K562 (cell line): ENCODE results near the gene GTPBP6. TPM values are rescaled to one million over a fixed set of nuclear protein-coding genes. Genes with fewer than 3 reads are reported as not detected.

Source experiments
- ATAC-seq: fragments of 200-7000 bp; cut with Tn5 transposase; 3 replicates; pipeline ENCODE4 v1.9.1; 2020; ENCODE audit warnings: moderate library complexity
- BruUV-seq: library from RNA; stranded (reverse); fragments of 400-500 nt; replicated peaks from 2 replicates; lab custom pipeline; 2021; lab: Mats Ljungman, UMichigan
- CTCF ChIA-PET: fragments of 300-600 bp; formaldehyde crosslinking; extraction: SDS; loops from one replicate; lab custom pipeline; 2021; ENCODE audit warnings: low intra/inter-chr PET ratio; lab: Yijun Ruan, JAX
- POLR2A ChIA-PET: fragments of 300-600, 350-650 bp; sonication (Branson Sonifier 250); formaldehyde crosslinking; extraction: SDS; loops from one replicate; lab custom pipeline; 2021; ENCODE audit warnings: antibody characterized with exemption, inconsistent platforms; lab: Yijun Ruan, JAX
- DNase-seq, 4 experiments: peaks; one replicate each; pipeline versions ENCODE4 v3.0.0 to v3.0.0-alpha.2; 2011 to 2018; ENCODE audit warnings: low spot score in 3 of 4, mixed read lengths in 3 of 4; ENCODE audit errors: extremely low read depth in 1 of 4
- FAIRE-seq: peaks from 2 replicates; lab custom pipeline; 2011; peaks lifted over from hg19 to GRCh38; lab: Jason Lieb, UNC
- H2AFZ ChIP-seq: 2 replicates; pipeline ENCODE4 v1.6.0; 2011; ENCODE audit warnings: low read depth, low read length, control low read depth, inconsistent platforms
- H3K27ac ChIP-seq: fragments of 200-600 bp; 3 replicates; pipeline ENCODE4 v1.8.0; 2011; ENCODE audit warnings: low read depth, mild to moderate bottlenecking, control low read depth, inconsistent platforms, low read length, moderate library complexity, mixed read lengths; ENCODE audit errors: extremely low read depth
- H3K27me3 ChIP-seq, 2 experiments: fragments of 300-600 bp in 1 of 2; 2 replicates in 1 of 2; 3 replicates in 1 of 2; pipeline versions ENCODE4 v1.6.0 to v1.8.0; 2011; ENCODE audit warnings: inconsistent platforms in 2 of 2, low read length in 2 of 2, mild to moderate bottlenecking in 1 of 2, mixed read lengths in 1 of 2, moderate library complexity in 1 of 2; ENCODE audit not compliant: control insufficient read depth in 2 of 2, insufficient read depth in 2 of 2
- H3K36me3 ChIP-seq: fragments of 300-600 bp; 3 replicates; pipeline ENCODE4 v1.8.0; 2011; ENCODE audit warnings: mild to moderate bottlenecking, low read length, inconsistent platforms; ENCODE audit not compliant: control insufficient read depth, insufficient read depth
- H3K4me1 ChIP-seq, 2 experiments: fragments of 200-600 bp in 1 of 2; replicated peaks in 1 of 2; 2 replicates in 1 of 2; 3 replicates in 1 of 2; pipeline versions ENCODE4 v1.5.1 to v1.8.0; 2011; ENCODE audit warnings: inconsistent platforms in 2 of 2, low read length in 2 of 2, mild to moderate bottlenecking in 1 of 2, mixed read lengths in 1 of 2, moderate library complexity in 1 of 2; ENCODE audit not compliant: control insufficient read depth in 2 of 2, insufficient read depth in 2 of 2
- H3K4me2 ChIP-seq: 2 replicates; pipeline ENCODE4 v1.6.1; 2011; ENCODE audit warnings: low read length, control low read depth, inconsistent platforms, mixed read lengths; ENCODE audit not compliant: insufficient read depth
- H3K4me3 ChIP-seq: fragments of 200-600 bp; sonication (generic), shearing (Covaris generic); 2 replicates; pipeline ENCODE4 v1.5.1; 2016; ENCODE audit warnings: control low read depth, inconsistent platforms
- H3K79me2 ChIP-seq: fragments of 200-600 bp; 3 replicates; pipeline ENCODE4 v1.8.0; 2011; ENCODE audit warnings: low read length, inconsistent platforms; ENCODE audit not compliant: control insufficient read depth, insufficient read depth
- H3K9ac ChIP-seq, 2 experiments: 2 replicates each; pipeline versions ENCODE4 v1.6.0 to v1.6.1; 2011; ENCODE audit warnings: low read depth in 2 of 2, low read length in 2 of 2, control low read depth in 1 of 2, inconsistent platforms in 1 of 2, mild to moderate bottlenecking in 1 of 2, mixed read lengths in 1 of 2; ENCODE audit not compliant: insufficient read depth in 1 of 2
- H3K9me1 ChIP-seq: one replicate; pipeline ENCODE4 v1.6.0; 2011; ENCODE audit warnings: inconsistent platforms, mild to moderate bottlenecking, low read length, moderate library complexity; ENCODE audit not compliant: control insufficient read depth, insufficient read depth
- H3K9me3 ChIP-seq: replicated peaks from 2 replicates; pipeline ENCODE4 v1.5.1; 2011; ENCODE audit warnings: low read depth, low read length, inconsistent platforms; ENCODE audit not compliant: control insufficient read depth, insufficient read depth
- H4K20me1 ChIP-seq: replicated peaks from 2 replicates; pipeline ENCODE4 v1.6.1; 2011; ENCODE audit warnings: low read length, inconsistent platforms, mixed read lengths; ENCODE audit not compliant: control insufficient read depth, insufficient read depth
- BHLHE40 ChIP-seq: IDR thresholded peaks from 2 replicates; pipeline ENCODE4 v1.6.1; 2011; ENCODE audit warnings: low read length, improper control_type of control experiment
- RFX5 ChIP-seq: IDR thresholded peaks from 2 replicates; pipeline ENCODE4 v1.6.1; 2011; ENCODE audit warnings: low read depth, mild to moderate bottlenecking, improper control_type of control experiment, low read length
- SMAD4 ChIP-seq: fragments of 250-450 bp; sonication (Bioruptor Pico); conservative IDR thresholded peaks from 2 replicates; pipeline ENCODE4 v1.8.0; 2021; ENCODE audit warnings: inconsistent platforms, mild to moderate bottlenecking, moderate library complexity
- ZHX1 ChIP-seq: fragments of 150-350 bp; conservative IDR thresholded peaks from 2 replicates; pipeline ENCODE4 v1.6.1; 2014; ENCODE audit warnings: low read length
- ZNF175 ChIP-seq: fragments of 200-800 bp; sonication (Bioruptor generic); IDR thresholded peaks from 2 replicates; pipeline ENCODE4 v1.6.1; 2016; ENCODE audit warnings: low read depth, mild to moderate bottlenecking, missing genetic modification characterization, missing compliant biosample characterization
- ZNF318 ChIP-seq, 2 experiments: fragments of 450-650 bp; IDR thresholded peaks; 2 replicates each; pipeline ENCODE4 v1.6.1; 2016; ENCODE audit warnings: mild to moderate bottlenecking in 2 of 2, borderline replicate concordance in 1 of 2, low read depth in 1 of 2, moderate library complexity in 1 of 2
- WGBS: fragments of 100-300 bp; shearing (Covaris generic); methylation state at CpG from one replicate; pipeline ENCODE4 v1.1.6; 2016; ENCODE audit warnings: low coverage, mixed read lengths; ENCODE audit not compliant: insufficient coverage; ENCODE audit errors: missing lambda C conversion rate; 5-methylcytosine and 5-hydroxymethylcytosine counted together
- in situ Hi-C: fragments of 300-500 bp; cut with MboI; formaldehyde crosslinking; loops from 4 replicates; pipeline ENCODE4 v1.15.0; 2018; ENCODE audit warnings: inconsistent platforms, mixed read lengths
- intact Hi-C: fragments of 100-400 bp; cut with micrococcal nuclease; formaldehyde crosslinking; loops from 2 replicates; pipeline ENCODE4 v1.14.2; 2022
- polyA plus RNA-seq, 8 experiments: library from polyadenylated mRNA; depleted of rRNA in 4 of 8; stranded (reverse) in 5 of 8; unstranded in 3 of 8; fragments of >200 nt; fragmentation: Nextera tagmentation in 2 of 8; fragmentation: Illumina TruSeq in 1 of 8; extraction: Ambion mirVana in 2 of 8; extraction: Trizol in 1 of 8; gene quantifications; 2 replicates each; pipeline versions ENCODE4 v1.2.1 to v1.2.3, GENCODE V29; 2011 to 2014; ENCODE audit warnings: inconsistent platforms in 1 of 8, missing spikeins in 1 of 8
- total RNA-seq, 7 experiments: library from RNA; depleted of rRNA in 6 of 7; stranded (reverse); fragments of >200 nt in 6 of 7; fragmentation: Illumina TruSeq in 2 of 7; extraction: Trizol in 2 of 7; gene quantifications; 2 replicates each; pipeline versions ENCODE4 v1.2.1 to v1.2.3, GENCODE V29; 2011 to 2021; ENCODE audit warnings: low replicate concordance in 1 of 7
- TF ChIP-seq, protein P1 (sequence below), 2 experiments: IDR thresholded peaks; 2 replicates each; pipeline ENCODE4 v1.6.1; 2011; ENCODE audit warnings: borderline replicate concordance in 1 of 2, control low read depth in 1 of 2, low read depth in 1 of 2, low read length in 1 of 2, mild to moderate bottlenecking in 1 of 2, mixed read lengths in 1 of 2, moderate library complexity in 1 of 2; ENCODE audit not compliant: insufficient read depth in 1 of 2, insufficient read length in 1 of 2, poor library complexity in 1 of 2, severe bottlenecking in 1 of 2; ENCODE audit errors: extremely low read depth in 1 of 2

Gene GTPBP6
- total and polyA plus RNA-seq, 9 of the 15 experiments (the other 6 are each of a cell fraction or from before 2014, with no cell fraction given): 0.24 to 35.2 (median 8.0) TPM

GRCh38 chrX:258291-259040 is 60.1 kb downstream of the GTPBP6 start:
- Histone ChIP-seq H4K20me1 (0 out of 2 replicates have a peak, but pooled peaks cover 5% of the 10 kb centered on the region), H3K9me1 (no peaks in the 10 kb centered on the region), H3K4me1 (peaks cover 9 to 29% of the 10 kb centered on the region in 2 experiments), H3K9ac (no peak overlapping the region), H2AFZ (no peak overlapping the region), H3K27ac (no peak overlapping the region), H3K4me2 (no peak overlapping the region), H3K9me3 (no peaks in the 10 kb centered on the region), H3K36me3 (no peaks in the 10 kb centered on the region), H3K79me2 (no peaks in the 10 kb centered on the region), H3K4me3 (no peak overlapping the region), H3K27me3 (no peaks in the 10 kb centered on the region)
- no TSS peak for BruUV-seq
- ATAC-seq (no peak), FAIRE-seq (no peak), DNase-seq (no peak)
- in situ Hi-C loops: no loop called here
- CTCF ChIA-PET: no interaction called here
- 61% methylated on average over 4 of the region's 8 CpGs for WGBS
- intact Hi-C loops: no loop called here
- POLR2A ChIA-PET: no interaction called here
- TF ChIP-seq, protein P1, sequence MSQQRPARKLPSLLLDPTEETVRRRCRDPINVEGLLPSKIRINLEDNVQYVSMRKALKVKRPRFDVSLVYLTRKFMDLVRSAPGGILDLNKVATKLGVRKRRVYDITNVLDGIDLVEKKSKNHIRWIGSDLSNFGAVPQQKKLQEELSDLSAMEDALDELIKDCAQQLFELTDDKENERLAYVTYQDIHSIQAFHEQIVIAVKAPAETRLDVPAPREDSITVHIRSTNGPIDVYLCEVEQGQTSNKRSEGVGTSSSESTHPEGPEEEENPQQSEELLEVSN (IDR thresholded peaks at IDR 0.05; ENCODE audit: borderline replicate concordance in 1 of 2, extremely low read depth in 1 of 2, insufficient read depth in 1 of 2, insufficient read length in 1 of 2, low read depth in 1 of 2, low read length in 1 of 2, poor library complexity in 1 of 2, severe bottlenecking in 1 of 2): no peak
- no peak for TF ChIP-seq BHLHE40
- TF ChIP-seq ZNF318 (IDR thresholded peaks at IDR 0.05; ENCODE audit: borderline replicate concordance in 1 of 2, low read depth in 1 of 2): no peak
- no peak for TF ChIP-seq SMAD4 (CRISPR knock-in tag)
- no peak for TF ChIP-seq RFX5
- TF ChIP-seq ZNF175: no peak
- TF ChIP-seq ZHX1: no peak
